Calu3 (cell line): ENCODE measurements around the gene MAD1L1. TPM values are rescaled to one million over a fixed set of nuclear protein-coding genes. Genes with fewer than 3 reads are reported as not detected.

Experiments used
- BruUV-seq: library from RNA; stranded (reverse); fragments of 400-500 nt; replicated peaks from 2 replicates; lab custom pipeline; 2021; lab: Mats Ljungman, UMichigan
- CTCF ChIA-PET: fragments of 300-600 bp; sonication (Branson Sonifier 250); formaldehyde crosslinking; loops from one replicate; lab custom pipeline; 2022; ENCODE audit warnings: antibody characterized with exemption; lab: Charles Lee
- DNase-seq: peaks from one replicate; pipeline ENCODE4 v3.0.0; 2022
- H3K27ac Mint-ChIP-seq: one replicate; pipeline ENCODE4 v1.8.0; 2022; ENCODE audit warnings: mixed read lengths; ENCODE audit not compliant: unreplicated experiment
- H3K27me3 Mint-ChIP-seq: one replicate; pipeline ENCODE4 v1.8.0; 2022; ENCODE audit warnings: mixed read lengths; ENCODE audit not compliant: unreplicated experiment
- H3K36me3 Mint-ChIP-seq: one replicate; pipeline ENCODE4 v1.8.0; 2022; ENCODE audit warnings: mild to moderate bottlenecking, moderate library complexity, mixed read lengths; ENCODE audit not compliant: insufficient read depth, unreplicated experiment
- H3K4me1 Mint-ChIP-seq: one replicate; pipeline ENCODE4 v1.8.0; 2022; ENCODE audit warnings: mild to moderate bottlenecking, low read depth, mixed read lengths; ENCODE audit not compliant: unreplicated experiment
- H3K4me3 Mint-ChIP-seq: one replicate; pipeline ENCODE4 v1.8.0; 2022; ENCODE audit warnings: mild to moderate bottlenecking, low read depth, moderate library complexity, mixed read lengths; ENCODE audit not compliant: unreplicated experiment
- H3K9me3 Mint-ChIP-seq: one replicate; pipeline ENCODE4 v1.8.0; 2022; ENCODE audit warnings: low read depth, mixed read lengths; ENCODE audit not compliant: unreplicated experiment
- CTCF ChIP-seq: fragments of 200-600 bp; IDR thresholded peaks from one replicate; pipeline ENCODE4 v1.8.0; 2022; ENCODE audit warnings: antibody characterized with exemption; ENCODE audit not compliant: unreplicated experiment
- intact Hi-C: fragments of 100-400 bp; cut with micrococcal nuclease; formaldehyde crosslinking; loops from one replicate; pipeline ENCODE4 v1.10.0; 2022; ENCODE audit not compliant: unreplicated experiment
- total RNA-seq: library from RNA; stranded (reverse); gene quantifications from 2 replicates; pipeline ENCODE4 v1.2.3, GENCODE V29; 2022

The MAD1L1 gene
- total RNA-seq, 1 experiment from 2014 or later, result 86.0 TPM

GRCh38 chr7:1913466-1914282, 319.1 kb downstream of the MAD1L1 start:
- no peak for DNase-seq
- no peak overlapping the region for H3K4me3 Mint-ChIP-seq
- TF ChIP-seq CTCF, result no peak
- H3K27me3 Mint-ChIP-seq, result no peaks in the 10 kb centered on the region
- no peaks in the 10 kb centered on the region for H3K4me1 Mint-ChIP-seq
- CTCF ChIA-PET, result no interaction called here
- H3K36me3 Mint-ChIP-seq, result peaks cover 10% of the 10 kb centered on the region
- intact Hi-C loops, result no loop called here
- no peak overlapping the region for H3K27ac Mint-ChIP-seq
- no TSS peak for BruUV-seq
- H3K9me3 Mint-ChIP-seq, result no peaks in the 10 kb centered on the region

DNA sequence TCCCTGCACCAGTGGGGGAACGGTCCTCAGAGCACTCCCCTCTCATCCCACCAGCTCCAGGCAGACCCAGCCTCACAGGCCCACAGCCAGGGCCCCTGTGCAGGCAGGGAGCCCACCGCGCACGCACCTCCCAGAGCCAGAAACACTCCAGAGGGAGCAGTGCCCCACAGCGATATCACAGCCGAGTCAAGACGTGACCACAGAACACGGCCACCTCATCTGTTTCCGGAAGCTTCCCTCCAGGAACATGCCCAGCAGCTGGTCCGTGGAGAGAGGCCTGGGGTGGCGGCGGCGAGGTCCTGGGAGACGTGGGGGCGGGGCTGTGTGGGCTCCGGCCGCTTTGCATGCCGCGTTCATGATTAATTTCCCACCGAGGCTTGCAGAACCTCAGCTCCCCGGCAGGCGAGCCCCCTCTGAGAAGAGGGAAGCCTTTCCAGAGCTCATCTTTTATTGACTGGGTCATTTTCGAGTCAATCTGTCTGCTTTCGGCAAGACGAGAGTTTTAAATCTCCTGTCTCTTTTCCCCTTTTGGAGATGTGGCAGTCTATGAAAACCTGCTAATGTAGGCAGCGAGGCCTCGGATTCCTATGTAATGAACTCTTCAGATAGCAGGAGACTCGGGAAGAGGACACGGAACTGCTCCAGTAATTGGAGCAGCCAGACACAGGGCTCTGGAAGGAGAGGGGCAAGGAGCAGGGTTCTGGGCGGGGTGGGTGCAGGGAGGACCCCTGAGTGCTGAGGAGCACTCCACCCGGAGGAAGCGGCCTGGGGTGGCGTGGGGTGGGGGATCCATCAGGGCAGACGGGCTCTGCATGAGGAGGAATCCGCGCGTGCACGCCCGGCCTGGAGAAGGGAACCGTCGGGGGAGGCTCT, 319.9 kb downstream of the MAD1L1 start:
- Mint-ChIP-seq H3K4me3 (no peak overlapping the region), H3K9me3 (no peaks in the 10 kb centered on the region), H3K4me1 (no peaks in the 10 kb centered on the region), H3K27ac (no peak overlapping the region), H3K36me3 (peaks cover 10% of the 10 kb centered on the region), H3K27me3 (no peaks in the 10 kb centered on the region)
- BruUV-seq, result no TSS peak
- TF ChIP-seq CTCF, result no peak
- intact Hi-C loops, result no loop called here
- CTCF ChIA-PET, result interaction anchor here (0.8 kb wide), 1 partner anchor 21 kb away, joined by 4 read pairs; no protein-coding TSS in a partner anchor
- DNase-seq, result no peak

GRCh38 chr7:1911571-1911970, 321.2 kb downstream of the MAD1L1 start:
- intact Hi-C loops, result no loop called here
- CTCF ChIA-PET, result no interaction called here

DNA sequence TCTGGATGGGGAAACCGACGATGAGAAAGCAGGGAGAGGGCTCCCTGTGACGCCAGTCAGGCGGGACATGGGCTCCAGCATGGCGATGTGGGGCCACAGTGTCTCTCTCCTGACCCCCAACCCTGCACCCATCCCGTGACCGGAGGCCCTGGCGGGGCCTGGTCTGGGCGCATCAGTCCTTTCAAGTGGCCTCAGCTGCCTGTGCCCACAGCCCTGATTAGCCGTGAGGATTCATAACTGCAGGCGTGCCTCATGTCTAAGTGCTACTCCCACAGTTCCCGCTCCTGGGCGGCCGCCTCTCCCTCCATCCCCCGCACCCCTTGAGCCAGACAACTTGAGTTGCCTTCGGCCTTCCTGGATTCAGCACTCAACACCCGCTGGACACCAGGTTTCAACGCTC, 321.9 kb downstream of the MAD1L1 start:
- H3K9me3 Mint-ChIP-seq, result no peaks in the 10 kb centered on the region
- H3K4me1 Mint-ChIP-seq, result no peaks in the 10 kb centered on the region
- no peak overlapping the region for H3K4me3 Mint-ChIP-seq
- no peak for DNase-seq
- CTCF ChIA-PET, result no interaction called here
- peaks cover 10% of the 10 kb centered on the region for H3K36me3 Mint-ChIP-seq
- no peak for TF ChIP-seq CTCF
- no TSS peak for BruUV-seq
- H3K27me3 Mint-ChIP-seq, result no peaks in the 10 kb centered on the region
- intact Hi-C loops, result no loop called here
- no peak overlapping the region for H3K27ac Mint-ChIP-seq

More at GRCh38 chr7:1911571-1911970, 321.2 kb downstream of the MAD1L1 start:
- H3K9me3 Mint-ChIP-seq, result no peaks in the 10 kb centered on the region
- peaks cover 10% of the 10 kb centered on the region for H3K36me3 Mint-ChIP-seq
- no peak for DNase-seq
- no peak overlapping the region for H3K27ac Mint-ChIP-seq
- H3K4me3 Mint-ChIP-seq, result no peak overlapping the region
- no peak for TF ChIP-seq CTCF
- no peaks in the 10 kb centered on the region for H3K4me1 Mint-ChIP-seq
- H3K27me3 Mint-ChIP-seq, result no peaks in the 10 kb centered on the region
- BruUV-seq, result no TSS peak
